ENCODE measurements around the gene TSHR. TPM values are rescaled to one million over a fixed set of nuclear protein-coding genes. Genes with fewer than 3 reads are reported as not detected.

Gene TSHR
- total RNA-seq, 1 donor from 2014 or later = not detected

DNA sequence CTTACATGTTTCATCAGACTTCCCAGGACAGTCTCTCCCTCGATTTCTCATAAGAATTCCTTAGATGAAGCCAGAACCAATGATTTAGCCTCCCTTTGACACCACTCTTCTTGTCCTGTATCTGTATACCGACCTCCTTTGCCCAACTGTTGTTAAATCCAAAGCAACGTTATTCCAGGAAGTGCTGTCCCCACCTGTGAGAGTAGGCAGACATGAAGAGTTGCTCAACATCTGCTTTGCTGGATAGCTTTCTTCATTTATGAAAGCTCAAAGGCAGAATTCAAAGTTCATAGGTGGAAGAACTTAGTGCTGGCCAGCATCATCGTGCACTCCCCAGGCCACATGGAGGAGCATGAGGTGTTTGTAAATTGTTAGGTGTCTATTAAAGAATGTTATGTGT is 209.8 kb downstream of the TSHR start:
- H3K4me3 ChIP-seq (ENCODE audit: low read depth, low read length) = no peak overlapping the region
- TF ChIP-seq, protein P1, sequence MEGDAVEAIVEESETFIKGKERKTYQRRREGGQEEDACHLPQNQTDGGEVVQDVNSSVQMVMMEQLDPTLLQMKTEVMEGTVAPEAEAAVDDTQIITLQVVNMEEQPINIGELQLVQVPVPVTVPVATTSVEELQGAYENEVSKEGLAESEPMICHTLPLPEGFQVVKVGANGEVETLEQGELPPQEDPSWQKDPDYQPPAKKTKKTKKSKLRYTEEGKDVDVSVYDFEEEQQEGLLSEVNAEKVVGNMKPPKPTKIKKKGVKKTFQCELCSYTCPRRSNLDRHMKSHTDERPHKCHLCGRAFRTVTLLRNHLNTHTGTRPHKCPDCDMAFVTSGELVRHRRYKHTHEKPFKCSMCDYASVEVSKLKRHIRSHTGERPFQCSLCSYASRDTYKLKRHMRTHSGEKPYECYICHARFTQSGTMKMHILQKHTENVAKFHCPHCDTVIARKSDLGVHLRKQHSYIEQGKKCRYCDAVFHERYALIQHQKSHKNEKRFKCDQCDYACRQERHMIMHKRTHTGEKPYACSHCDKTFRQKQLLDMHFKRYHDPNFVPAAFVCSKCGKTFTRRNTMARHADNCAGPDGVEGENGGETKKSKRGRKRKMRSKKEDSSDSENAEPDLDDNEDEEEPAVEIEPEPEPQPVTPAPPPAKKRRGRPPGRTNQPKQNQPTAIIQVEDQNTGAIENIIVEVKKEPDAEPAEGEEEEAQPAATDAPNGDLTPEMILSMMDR (conservative IDR thresholded peaks at IDR 0.05; ENCODE audit: low read depth, low read length) = no peak
- no peak for DNase-seq (ENCODE audit: low read depth)

DNA sequence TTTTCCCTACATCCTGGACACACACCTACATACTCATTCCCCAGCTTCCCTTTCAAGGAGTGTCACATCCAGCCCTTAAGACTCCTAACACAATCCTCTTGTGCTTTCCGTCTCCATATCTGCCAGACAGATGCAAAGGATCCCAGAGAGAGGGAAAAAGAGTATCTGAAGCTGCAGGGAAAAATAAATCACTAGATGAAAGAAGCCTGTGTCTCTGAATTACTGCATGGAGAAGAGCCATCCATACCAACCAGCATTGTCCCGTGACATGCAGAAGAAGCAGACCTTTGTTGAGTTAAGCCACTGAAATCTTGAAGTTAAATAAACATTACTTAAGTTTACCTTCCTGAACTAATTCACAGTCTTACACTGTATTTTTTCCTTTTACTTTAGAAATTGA is 210.7 kb downstream of the TSHR start:
- no peak overlapping the region for H3K4me3 ChIP-seq (ENCODE audit: low read depth, low read length)
- TF ChIP-seq, protein P1 (conservative IDR thresholded peaks at IDR 0.05; ENCODE audit: low read depth, low read length) = no peak
- DNase-seq (ENCODE audit: low read depth) = no peak

DNA sequence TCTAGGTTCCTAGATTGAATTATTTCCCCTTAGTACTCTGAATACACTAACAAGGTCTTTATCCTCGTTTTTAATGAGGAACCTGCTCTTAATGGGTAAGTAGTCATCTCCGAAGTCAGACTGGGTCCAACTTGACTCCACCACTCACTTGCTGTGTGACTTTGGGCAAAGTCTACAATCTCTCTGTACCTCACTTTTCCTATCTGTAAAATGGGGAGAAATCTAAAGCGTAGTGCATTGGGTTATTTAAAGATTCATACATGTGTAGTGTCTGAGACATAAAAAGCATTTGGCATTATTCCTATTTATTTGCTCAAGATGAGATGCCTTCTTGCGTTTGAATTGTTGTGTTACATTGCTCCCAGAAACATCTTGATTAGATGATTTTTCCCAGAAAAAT is 213.8 kb downstream of the TSHR start:
- DNase-seq (ENCODE audit: low read depth) = no peak
- peak overlapping the region; percentile 76 for H3K4me3 ChIP-seq (ENCODE audit: low read depth, low read length)
- TF ChIP-seq, protein P1 (conservative IDR thresholded peaks at IDR 0.05; ENCODE audit: low read depth, low read length) = no peak

DNA sequence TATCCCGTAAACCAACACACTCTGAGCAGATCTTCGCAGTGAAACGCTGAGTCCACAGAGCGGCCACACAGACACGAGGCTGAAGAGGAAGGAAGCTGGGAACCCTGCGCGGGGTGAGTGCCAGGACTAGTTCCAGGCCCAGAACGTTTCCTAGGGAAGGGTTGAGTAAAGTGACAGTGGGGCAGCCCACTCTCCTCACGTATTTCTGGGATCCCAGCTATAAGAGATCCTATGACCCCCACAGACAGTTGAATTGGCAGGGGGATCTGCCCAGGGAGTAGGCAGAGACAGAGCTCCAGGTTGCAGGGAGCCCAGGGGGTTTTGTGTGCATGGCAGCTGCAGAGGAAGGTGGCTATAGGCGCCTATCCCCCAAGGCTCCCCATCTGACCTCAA is 214.3 kb downstream of the TSHR start:
- peak overlapping the region; percentile 76 for H3K4me3 ChIP-seq (ENCODE audit: low read depth, low read length)
- no peak for DNase-seq (ENCODE audit: low read depth)
- TF ChIP-seq, protein P1 (conservative IDR thresholded peaks at IDR 0.05; ENCODE audit: low read depth, low read length) = no peak

DNA sequence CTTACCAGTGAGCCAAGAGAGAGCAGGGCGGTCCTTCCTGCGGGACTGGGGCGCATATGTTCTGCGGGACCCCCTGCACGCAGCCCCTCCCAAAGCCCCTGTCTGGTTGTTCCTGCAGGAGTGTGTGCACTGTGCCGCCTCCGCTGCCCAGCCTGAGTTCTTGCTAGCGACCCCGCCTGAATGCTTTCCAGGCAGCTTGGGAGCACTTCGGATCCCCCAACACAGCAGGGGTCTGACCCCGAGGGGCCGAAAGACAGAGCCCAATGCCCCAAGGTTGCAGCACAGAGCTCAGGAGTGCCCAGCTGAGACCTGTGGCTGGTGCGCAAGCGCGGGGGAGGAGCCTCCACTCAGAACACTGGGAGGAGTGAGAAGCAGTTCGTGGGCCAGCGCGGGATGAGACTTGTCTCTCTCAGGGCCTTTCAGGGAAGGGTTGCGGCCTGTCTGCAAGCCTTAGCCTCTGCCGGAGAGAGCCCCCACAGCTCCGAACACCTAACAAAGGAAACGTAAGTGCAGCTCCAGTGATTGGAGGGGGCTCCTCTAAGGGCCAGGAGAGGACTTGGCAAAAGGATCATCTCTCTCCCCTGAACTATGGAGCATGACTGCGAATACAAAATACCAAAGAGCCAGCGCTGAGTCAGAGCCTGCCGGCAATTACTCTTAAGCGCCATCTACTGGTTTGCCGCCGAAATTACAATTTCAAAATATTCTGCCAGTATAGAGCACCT is 214.8 kb downstream of the TSHR start:
- peak overlapping the region; percentile 76 for H3K4me3 ChIP-seq (ENCODE audit: low read depth, low read length)
- DNase-seq (ENCODE audit: low read depth) = peak; percentile 54
- TF ChIP-seq, protein P1 (conservative IDR thresholded peaks at IDR 0.05; ENCODE audit: low read depth, low read length) = peak; percentile 85

DNA sequence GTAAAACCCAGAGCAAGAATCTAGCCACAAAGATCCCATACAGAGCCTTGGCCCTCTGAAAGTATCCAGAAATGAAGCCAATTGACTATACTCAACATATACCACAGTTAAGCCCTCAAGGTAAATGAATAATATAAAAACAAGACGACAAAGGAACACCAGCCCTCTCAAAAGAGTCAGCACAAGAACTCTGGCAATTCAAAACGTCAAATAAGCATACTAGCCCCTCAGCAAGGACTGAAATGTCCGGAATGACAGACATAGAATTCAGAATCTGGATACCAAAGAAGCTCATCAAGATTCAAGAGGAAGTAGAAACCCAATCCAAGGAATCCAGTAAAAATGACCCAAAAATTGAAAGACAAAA is 215.4 kb downstream of the TSHR start:
- DNase-seq (ENCODE audit: low read depth) = no peak
- TF ChIP-seq, protein P1 (conservative IDR thresholded peaks at IDR 0.05; ENCODE audit: low read depth, low read length) = no peak
- H3K4me3 ChIP-seq (ENCODE audit: low read depth, low read length) = no peak overlapping the region

DNA sequence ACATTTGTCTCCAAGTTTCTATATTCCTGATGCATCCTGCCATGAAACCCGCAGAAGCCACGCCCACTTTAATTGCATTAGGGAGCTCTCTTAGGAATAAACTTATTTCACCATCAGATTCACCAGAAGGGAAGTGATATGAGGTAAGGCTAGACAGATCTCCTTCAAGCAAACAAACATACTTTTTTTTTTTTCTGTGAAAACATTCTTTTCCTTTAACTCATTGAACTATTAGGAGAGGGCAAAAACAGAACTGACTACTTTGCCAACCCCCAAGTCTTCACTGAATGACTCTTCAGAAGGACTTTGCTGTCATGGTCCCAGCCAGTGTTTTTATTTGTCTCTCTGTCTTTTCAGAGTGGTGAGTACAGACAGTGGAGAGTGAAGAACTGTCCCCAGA is 216.9 kb downstream of the TSHR start:
- no peak for DNase-seq (ENCODE audit: low read depth)
- no peak overlapping the region for H3K4me3 ChIP-seq (ENCODE audit: low read depth, low read length)
- TF ChIP-seq, protein P1 (conservative IDR thresholded peaks at IDR 0.05; ENCODE audit: low read depth, low read length) = no peak

Measured in epithelial cell of proximal tubule (primary cell).